CD4-positive, alpha-beta T cell (primary cell): ENCODE measurements around the gene MEFV. TPM values are rescaled to one million over a fixed set of nuclear protein-coding genes. Genes with fewer than 3 reads are reported as not detected.

ENCODE experiments used
- ATAC-seq: fragments of 200-7000 bp; cut with Tn5 transposase; one replicate; pipeline ENCODE4 v1.10.0; 2022; ENCODE audit warnings: mild to moderate bottlenecking; ENCODE audit not compliant: poor library complexity
- CTCF ChIA-PET: fragments of 350-600 bp; sonication (Branson Sonifier 250); formaldehyde crosslinking; loops from one replicate; lab custom pipeline; 2021; ENCODE audit warnings: antibody characterized with exemption, inconsistent platforms; lab: Charles Lee
- POLR2A ChIA-PET: fragments of 350-600 bp; sonication (Branson Sonifier 250); formaldehyde crosslinking; loops from one replicate; lab custom pipeline; 2021; ENCODE audit warnings: antibody characterized with exemption, inconsistent platforms; lab: Charles Lee
- DNase-seq, 14 experiments: peaks; one replicate each; pipeline ENCODE4 v3.0.0-alpha.2; 2013 to 2020; ENCODE audit warnings: mixed read lengths in 2 of 14
- H3K27ac ChIP-seq, 2 donors: one replicate each; pipeline versions ENCODE4 v1.5.1 to v1.7.0; 2013; ENCODE audit warnings: low read length in 2 of 2, low read depth in 1 of 2, mild to moderate bottlenecking in 1 of 2
- H3K27me3 ChIP-seq, 2 experiments: 1 replicate in 1 of 2; 2 replicates in 1 of 2; pipeline versions ENCODE4 v1.6.1 to v1.7.0; 2013; ENCODE audit warnings: low read length in 2 of 2, control low read depth in 1 of 2, mild to moderate bottlenecking in 1 of 2, moderate library complexity in 1 of 2; ENCODE audit not compliant: insufficient read depth in 2 of 2, control insufficient read depth in 1 of 2
- H3K36me3 ChIP-seq: one replicate; pipeline ENCODE4 v1.6.1; 2013; ENCODE audit warnings: low read length, control low read depth; ENCODE audit not compliant: insufficient read depth
- H3K4me1 ChIP-seq: one replicate; pipeline ENCODE4 v1.6.1; 2013; ENCODE audit warnings: low read length, control low read depth; ENCODE audit not compliant: insufficient read depth
- H3K4me3 ChIP-seq: one replicate; pipeline ENCODE4 v1.5.1; 2013; ENCODE audit warnings: mild to moderate bottlenecking, low read length, moderate library complexity
- H3K9me3 ChIP-seq, 2 experiments: 1 replicate in 1 of 2; 2 replicates in 1 of 2; pipeline versions ENCODE4 v1.6.1 to v1.7.0; 2013; ENCODE audit warnings: low read length in 2 of 2, mild to moderate bottlenecking in 2 of 2, control low read depth in 1 of 2, moderate library complexity in 1 of 2; ENCODE audit not compliant: control insufficient read depth in 1 of 2, insufficient read depth in 1 of 2
- H3K27ac Mint-ChIP-seq: one replicate; pipeline ENCODE4 v1.8.0; 2020; ENCODE audit warnings: mixed read lengths
- H3K27me3 Mint-ChIP-seq: one replicate; pipeline ENCODE4 v1.8.0; 2021; ENCODE audit warnings: mixed read lengths
- H3K36me3 Mint-ChIP-seq: one replicate; pipeline ENCODE4 v1.8.0; 2021; ENCODE audit warnings: low read depth, mixed read lengths
- H3K4me1 Mint-ChIP-seq: one replicate; pipeline ENCODE4 v1.8.0; 2021; ENCODE audit warnings: low read depth, mixed read lengths
- H3K4me3 Mint-ChIP-seq: one replicate; pipeline ENCODE4 v1.8.0; 2020; ENCODE audit warnings: mild to moderate bottlenecking, mixed read lengths
- H3K9me3 Mint-ChIP-seq: one replicate; pipeline ENCODE4 v1.8.0; 2020; ENCODE audit warnings: mixed read lengths
- intact Hi-C, 2 experiments: fragments of 100-400 bp; cut with DNase I in 1 of 2; cut with micrococcal nuclease in 1 of 2; formaldehyde crosslinking; loops; one replicate each; pipeline versions ENCODE4 v1.15.1 to v1.9.0; 2023 to 2025; cut with DNase I, micrococcal nuclease
- total RNA-seq, 174 experiments: library from RNA in 2 of 174; stranded (reverse) in 2 of 174; gene quantifications; one replicate each; pipeline ENCODE4 v1.2.3 and lab custom pipeline; 2021 to 2026
- TF ChIP-seq, protein P1 (sequence below): fragments of 200-600 bp; IDR thresholded peaks from one replicate; pipeline ENCODE4 v1.8.0; 2022; ENCODE audit warnings: antibody characterized with exemption, mild to moderate bottlenecking

The MEFV gene
- total RNA-seq, 2 experiments from 2014 or later, result 0.60 to 0.73 TPM

GRCh38 chr16:3254309-3254708 lies 2.1 kb downstream of the MEFV start:
- ChIA-PET POLR2A (interaction anchor here (0.7 kb wide), 1 partner anchor 9 kb away, joined by 4 read pairs; no protein-coding TSS in a partner anchor), CTCF (no interaction called here)
- no peaks in the 10 kb centered on the region for H3K9me3 Mint-ChIP-seq
- no peak overlapping the region for H3K27ac ChIP-seq
- ATAC-seq (no peak), DNase-seq (no peak)
- no peaks in the 10 kb centered on the region for H3K4me1 Mint-ChIP-seq
- intact Hi-C loops, result no loop called here
- TF ChIP-seq, protein P1, sequence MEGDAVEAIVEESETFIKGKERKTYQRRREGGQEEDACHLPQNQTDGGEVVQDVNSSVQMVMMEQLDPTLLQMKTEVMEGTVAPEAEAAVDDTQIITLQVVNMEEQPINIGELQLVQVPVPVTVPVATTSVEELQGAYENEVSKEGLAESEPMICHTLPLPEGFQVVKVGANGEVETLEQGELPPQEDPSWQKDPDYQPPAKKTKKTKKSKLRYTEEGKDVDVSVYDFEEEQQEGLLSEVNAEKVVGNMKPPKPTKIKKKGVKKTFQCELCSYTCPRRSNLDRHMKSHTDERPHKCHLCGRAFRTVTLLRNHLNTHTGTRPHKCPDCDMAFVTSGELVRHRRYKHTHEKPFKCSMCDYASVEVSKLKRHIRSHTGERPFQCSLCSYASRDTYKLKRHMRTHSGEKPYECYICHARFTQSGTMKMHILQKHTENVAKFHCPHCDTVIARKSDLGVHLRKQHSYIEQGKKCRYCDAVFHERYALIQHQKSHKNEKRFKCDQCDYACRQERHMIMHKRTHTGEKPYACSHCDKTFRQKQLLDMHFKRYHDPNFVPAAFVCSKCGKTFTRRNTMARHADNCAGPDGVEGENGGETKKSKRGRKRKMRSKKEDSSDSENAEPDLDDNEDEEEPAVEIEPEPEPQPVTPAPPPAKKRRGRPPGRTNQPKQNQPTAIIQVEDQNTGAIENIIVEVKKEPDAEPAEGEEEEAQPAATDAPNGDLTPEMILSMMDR, result no peak
- H3K4me1 ChIP-seq, result peaks cover 5% of the 10 kb centered on the region
- no peaks in the 10 kb centered on the region for H3K36me3 ChIP-seq
- H3K27me3 Mint-ChIP-seq, result no peaks in the 10 kb centered on the region
- no peaks in the 10 kb centered on the region for H3K36me3 Mint-ChIP-seq
- no peak overlapping the region for H3K4me3 Mint-ChIP-seq
- H3K27ac Mint-ChIP-seq, result no peak overlapping the region
- no peak overlapping the region for H3K4me3 ChIP-seq
- H3K27me3 ChIP-seq, result peaks cover 0 to 2% of the 10 kb centered on the region in 2 experiments
- no peaks in the 10 kb centered on the region for H3K9me3 ChIP-seq

GRCh38 chr16:3252967-3253366 lies 3.5 kb downstream of the MEFV start:
- TF ChIP-seq, protein P1, result no peak
- Histone ChIP-seq H3K27ac (no peak overlapping the region), H3K4me3 (no peak overlapping the region), H3K9me3 (no peaks in the 10 kb centered on the region), H3K36me3 (no peaks in the 10 kb centered on the region), H3K4me1 (peaks cover 5% of the 10 kb centered on the region), H3K27me3 (peaks cover 0 to 2% of the 10 kb centered on the region in 2 experiments)
- H3K9me3 Mint-ChIP-seq, result no peaks in the 10 kb centered on the region
- H3K4me1 Mint-ChIP-seq, result no peaks in the 10 kb centered on the region
- intact Hi-C loops, result no loop called here
- ATAC-seq, result no peak
- ChIA-PET CTCF (interaction anchor here (1.1 kb wide), 1 partner anchor 123 kb away, joined by 3 read pairs; no protein-coding TSS in a partner anchor), POLR2A (interaction anchor here (0.6 to 1.0 kb wide), 2 partner anchors 10 to 20 kb away, joined by 3 read pairs; no protein-coding TSS in a partner anchor)
- DNase-seq, result no peak
- no peaks in the 10 kb centered on the region for H3K27me3 Mint-ChIP-seq
- H3K36me3 Mint-ChIP-seq, result no peaks in the 10 kb centered on the region
- H3K4me3 Mint-ChIP-seq, result no peak overlapping the region
- H3K27ac Mint-ChIP-seq, result no peak overlapping the region

- H3K4me3 ChIP-seq, result no peak overlapping the region
- Mint-ChIP-seq H3K4me3 (no peak overlapping the region), H3K27ac (no peak overlapping the region), H3K9me3 (no peaks in the 10 kb centered on the region), H3K4me1 (no peaks in the 10 kb centered on the region), H3K36me3 (no peaks in the 10 kb centered on the region), H3K27me3 (no peaks in the 10 kb centered on the region)
- ChIA-PET CTCF (no interaction called here), POLR2A (no interaction called here)
- H3K27me3 ChIP-seq, result peaks cover 0 to 2% of the 10 kb centered on the region in 2 experiments
- H3K36me3 ChIP-seq, result no peaks in the 10 kb centered on the region
- H3K27ac ChIP-seq, result no peak overlapping the region
- H3K4me1 ChIP-seq, result peaks cover 7% of the 10 kb centered on the region
- no peak for ATAC-seq
- TF ChIP-seq, protein P1, result no peak
- intact Hi-C loops, result no loop called here
- DNase-seq, result no peak
- no peaks in the 10 kb centered on the region for H3K9me3 ChIP-seq
Measured at GRCh38 chr16:3249451-3249850, 7.0 kb downstream of the MEFV start.
